ENCODE results near the gene ITGB1BP1.

The ITGB1BP1 gene

DNA sequence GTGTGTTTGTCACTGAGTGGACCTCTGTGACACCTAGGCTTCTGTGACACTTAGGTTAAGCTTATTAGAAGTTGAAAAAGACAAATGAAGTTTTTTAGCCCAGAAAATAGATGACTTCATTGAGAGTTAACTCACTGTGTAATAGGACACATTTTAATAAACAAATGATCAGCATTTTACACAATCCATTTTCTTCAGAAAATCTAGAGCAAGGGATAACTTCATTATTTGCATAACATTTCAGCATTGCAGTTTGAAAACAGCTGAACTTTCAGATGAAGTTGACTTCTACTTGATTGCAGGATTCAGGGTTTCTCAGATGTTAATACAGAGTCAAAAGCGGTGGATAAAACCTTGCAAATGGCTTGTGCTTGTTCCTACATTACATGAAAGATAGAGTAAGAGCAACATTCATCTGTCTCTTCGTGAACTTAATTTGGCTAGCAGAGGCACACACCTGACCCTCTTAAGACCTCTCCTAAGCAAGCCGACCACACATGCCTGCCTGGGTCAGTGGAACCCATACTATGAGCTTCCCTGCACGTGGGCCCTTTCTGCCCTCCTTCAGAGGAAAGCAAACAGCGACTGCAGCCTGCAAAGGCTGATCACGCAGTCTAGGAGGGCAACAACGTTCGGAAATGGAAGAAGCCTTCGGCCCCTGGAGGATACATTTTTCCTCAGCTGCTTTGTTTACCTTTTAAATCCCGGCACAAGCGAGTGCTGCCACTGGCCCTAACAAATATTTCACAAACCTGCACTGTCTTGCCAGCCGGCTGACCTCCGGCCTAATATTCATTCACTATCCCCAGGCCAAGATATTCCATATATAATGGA is 16.6 kb downstream of the ITGB1BP1 start:
- TF ChIP-seq YY1 (IDR thresholded peaks at IDR 0.05; ENCODE audit: insufficient read depth, insufficient read length) = no peak
- no peak for TF ChIP-seq ZNF274 (IDR thresholded peaks at IDR 0.05; ENCODE audit: low read depth, low read length)
- no peak for TF ChIP-seq SUZ12 (IDR thresholded peaks at IDR 0.05; ENCODE audit: extremely low read depth, insufficient read depth, insufficient read length)
- no peak for DNase-seq (ENCODE audit: low read depth, low spot score)
- no peak overlapping the region for H3K4me3 ChIP-seq (ENCODE audit: insufficient read length, low read depth)
- no peaks in the 10 kb centered on the region for H3K4me1 ChIP-seq (ENCODE audit: insufficient read depth, insufficient read length)
- H3K27me3 ChIP-seq (ENCODE audit: insufficient read depth, insufficient read length) = no peaks in the 10 kb centered on the region
- H3K9me3 ChIP-seq (ENCODE audit: insufficient read depth, low read length) = no peaks in the 10 kb centered on the region
- peaks cover 45% of the 10 kb centered on the region for H3K36me3 ChIP-seq (ENCODE audit: insufficient read depth, insufficient read length, low read length)
- H3K9ac ChIP-seq (ENCODE audit: insufficient read length, low read depth) = no peak overlapping the region

DNA sequence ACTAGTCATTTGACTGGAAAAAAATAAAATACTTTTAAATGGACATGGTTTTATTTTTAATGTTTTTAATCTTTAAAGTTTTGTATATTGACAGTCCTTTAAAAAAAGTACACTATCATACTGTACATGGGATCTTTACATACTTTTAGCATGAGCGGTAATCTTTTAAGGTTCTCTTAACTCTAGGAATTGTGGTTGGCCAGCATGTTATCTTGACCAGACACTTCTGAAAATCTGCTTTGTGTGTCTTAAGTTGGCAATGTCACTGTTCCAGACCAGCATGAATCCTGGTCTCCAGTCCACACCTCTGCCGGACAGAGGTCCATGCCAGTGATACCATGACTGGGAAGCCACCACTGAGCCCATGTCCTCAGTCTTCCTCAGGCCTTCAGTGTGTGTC is 17.7 kb downstream of the ITGB1BP1 start:
- Histone ChIP-seq H3K4me3 (ENCODE audit: insufficient read length, low read depth) (no peak overlapping the region), H3K9ac (ENCODE audit: insufficient read length, low read depth) (no peak overlapping the region), H3K4me1 (ENCODE audit: insufficient read depth, insufficient read length) (no peaks in the 10 kb centered on the region), H3K27me3 (ENCODE audit: insufficient read depth, insufficient read length) (no peaks in the 10 kb centered on the region), H3K36me3 (ENCODE audit: insufficient read depth, insufficient read length, low read length) (peaks cover 43% of the 10 kb centered on the region), H3K9me3 (ENCODE audit: insufficient read depth, low read length) (no peaks in the 10 kb centered on the region)
- no peak for DNase-seq (ENCODE audit: low read depth, low spot score)
- TF ChIP-seq YY1 (IDR thresholded peaks at IDR 0.05; ENCODE audit: insufficient read depth, insufficient read length) (no peak), SUZ12 (IDR thresholded peaks at IDR 0.05; ENCODE audit: extremely low read depth, insufficient read depth, insufficient read length) (no peak), ZNF274 (IDR thresholded peaks at IDR 0.05; ENCODE audit: low read depth, low read length) (no peak)

DNA sequence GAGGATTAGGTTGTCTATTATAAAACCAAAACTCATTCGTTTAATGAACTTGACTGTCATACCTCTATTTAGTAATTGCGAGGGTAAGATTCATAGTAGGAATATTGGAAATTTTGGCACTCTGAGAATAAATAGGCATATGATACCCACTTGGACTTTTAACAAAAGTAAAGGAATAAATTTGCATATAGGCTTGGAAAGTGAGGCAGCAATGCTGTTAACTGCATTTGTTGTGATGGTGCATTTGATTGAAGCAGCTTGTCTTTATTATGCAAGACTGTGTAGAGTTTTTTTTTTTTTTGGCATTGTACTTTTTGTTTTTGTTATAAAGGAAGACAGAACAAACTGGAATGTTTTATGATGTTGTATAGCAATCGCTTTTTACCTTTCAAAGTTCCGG is 18.9 kb downstream of the ITGB1BP1 start:
- no peaks in the 10 kb centered on the region for H3K9me3 ChIP-seq (ENCODE audit: insufficient read depth, low read length)
- no peak for DNase-seq (ENCODE audit: low read depth, low spot score)
- no peaks in the 10 kb centered on the region for H3K4me1 ChIP-seq (ENCODE audit: insufficient read depth, insufficient read length)
- H3K36me3 ChIP-seq (ENCODE audit: insufficient read depth, insufficient read length, low read length) = peaks cover 42% of the 10 kb centered on the region
- H3K27me3 ChIP-seq (ENCODE audit: insufficient read depth, insufficient read length) = no peaks in the 10 kb centered on the region
- TF ChIP-seq YY1 (IDR thresholded peaks at IDR 0.05; ENCODE audit: insufficient read depth, insufficient read length) = no peak
- no peak for TF ChIP-seq ZNF274 (IDR thresholded peaks at IDR 0.05; ENCODE audit: low read depth, low read length)
- TF ChIP-seq SUZ12 (IDR thresholded peaks at IDR 0.05; ENCODE audit: extremely low read depth, insufficient read depth, insufficient read length) = no peak
- no peak overlapping the region for H3K9ac ChIP-seq (ENCODE audit: insufficient read length, low read depth)
- H3K4me3 ChIP-seq (ENCODE audit: insufficient read length, low read depth) = no peak overlapping the region

DNA sequence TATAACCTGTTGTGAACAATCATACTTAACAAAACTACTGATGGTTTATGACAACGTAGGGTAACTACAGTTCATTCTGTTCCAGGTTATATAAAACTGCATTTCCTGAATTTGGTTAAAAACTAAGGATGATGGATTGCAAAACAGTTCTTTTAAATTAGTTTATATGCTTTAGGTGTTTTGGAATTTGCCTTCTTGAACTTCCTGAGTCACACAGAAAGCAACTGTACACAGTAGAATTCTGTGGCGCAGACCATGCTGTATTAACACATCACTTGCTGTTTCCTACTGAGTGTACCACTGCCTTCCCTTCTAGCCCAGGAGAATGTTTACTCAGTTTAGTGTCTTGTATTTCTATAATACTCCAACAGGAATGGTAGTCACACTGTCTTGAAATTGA is 19.4 kb downstream of the ITGB1BP1 start:
- Histone ChIP-seq H3K9ac (ENCODE audit: insufficient read length, low read depth) (no peak overlapping the region), H3K9me3 (ENCODE audit: insufficient read depth, low read length) (no peaks in the 10 kb centered on the region), H3K4me1 (ENCODE audit: insufficient read depth, insufficient read length) (no peaks in the 10 kb centered on the region), H3K36me3 (ENCODE audit: insufficient read depth, insufficient read length, low read length) (peaks cover 39% of the 10 kb centered on the region), H3K4me3 (ENCODE audit: insufficient read length, low read depth) (no peak overlapping the region), H3K27me3 (ENCODE audit: insufficient read depth, insufficient read length) (no peaks in the 10 kb centered on the region)
- TF ChIP-seq SUZ12 (IDR thresholded peaks at IDR 0.05; ENCODE audit: extremely low read depth, insufficient read depth, insufficient read length) (no peak), ZNF274 (IDR thresholded peaks at IDR 0.05; ENCODE audit: low read depth, low read length) (no peak), YY1 (IDR thresholded peaks at IDR 0.05; ENCODE audit: insufficient read depth, insufficient read length) (no peak)
- no peak for DNase-seq (ENCODE audit: low read depth, low spot score)

DNA sequence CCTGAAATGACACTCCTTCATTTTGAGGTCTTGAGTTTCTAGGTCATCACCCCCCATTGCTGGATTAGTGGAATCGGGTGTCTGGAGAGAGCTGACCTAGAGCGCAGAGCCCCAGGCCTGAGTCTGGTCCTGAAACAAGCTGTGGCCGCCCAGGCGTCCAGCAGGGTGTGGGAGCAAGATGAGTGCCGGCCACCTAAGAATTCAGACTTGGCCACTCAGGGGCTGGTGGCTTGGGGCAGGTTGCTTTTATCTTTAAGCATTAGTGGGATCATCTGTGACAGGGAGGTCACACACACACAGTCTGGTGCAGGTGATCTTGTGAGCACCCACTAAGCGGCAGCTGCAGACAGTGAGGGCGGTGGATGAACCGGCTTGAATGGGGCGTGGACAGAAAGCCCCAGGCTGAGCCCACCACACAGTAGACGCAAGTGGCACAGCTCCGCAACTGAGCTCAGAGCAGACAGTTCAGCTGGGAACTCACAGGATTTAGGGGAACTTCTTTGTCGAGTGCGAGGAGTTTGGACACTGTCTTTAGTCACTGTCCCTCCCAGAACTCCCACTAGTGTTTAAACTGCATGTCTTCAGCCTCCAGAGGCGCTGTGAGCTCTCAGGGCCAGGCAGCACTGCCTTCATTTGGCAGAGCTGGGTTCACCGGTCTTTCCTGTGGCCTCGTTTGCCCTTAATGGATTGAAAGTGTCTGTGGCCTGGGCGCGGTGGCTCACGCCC is 21.5 kb downstream of the ITGB1BP1 start:
- Histone ChIP-seq H3K36me3 (ENCODE audit: insufficient read depth, insufficient read length, low read length) (peaks cover 19% of the 10 kb centered on the region), H3K9ac (ENCODE audit: insufficient read length, low read depth) (no peak overlapping the region), H3K4me3 (ENCODE audit: insufficient read length, low read depth) (no peak overlapping the region), H3K27me3 (ENCODE audit: insufficient read depth, insufficient read length) (no peaks in the 10 kb centered on the region), H3K9me3 (ENCODE audit: insufficient read depth, low read length) (no peaks in the 10 kb centered on the region), H3K4me1 (ENCODE audit: insufficient read depth, insufficient read length) (no peaks in the 10 kb centered on the region)
- no peak for TF ChIP-seq YY1 (IDR thresholded peaks at IDR 0.05; ENCODE audit: insufficient read depth, insufficient read length)
- DNase-seq (ENCODE audit: low read depth, low spot score) = no peak

DNA sequence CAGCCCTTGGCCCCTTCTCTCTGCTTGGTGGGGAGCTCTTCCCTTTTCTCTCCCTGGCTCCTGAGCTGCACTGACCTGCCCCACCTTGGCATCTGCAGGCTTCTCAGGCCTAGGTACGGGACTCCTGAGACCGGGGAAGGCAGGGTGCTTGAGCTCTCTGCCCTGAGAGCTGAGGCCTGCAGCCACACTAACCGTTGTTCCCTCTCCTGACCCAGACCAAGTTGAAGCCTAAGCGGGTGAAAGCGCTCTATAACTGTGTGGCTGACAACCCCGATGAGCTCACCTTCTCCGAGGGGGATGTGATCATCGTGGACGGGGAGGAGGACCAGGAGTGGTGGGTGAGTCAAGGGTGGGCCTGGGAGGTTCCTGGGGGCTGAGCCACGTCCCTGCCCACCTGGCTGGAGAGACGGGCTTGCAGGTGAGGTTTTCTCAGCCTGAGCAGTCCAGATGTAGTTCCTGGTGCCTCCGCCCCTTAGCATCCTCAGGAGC is 22.2 kb downstream of the ITGB1BP1 start:
- no peak for TF ChIP-seq ZNF274 (IDR thresholded peaks at IDR 0.05; ENCODE audit: low read depth, low read length)
- no peak for TF ChIP-seq YY1 (IDR thresholded peaks at IDR 0.05; ENCODE audit: insufficient read depth, insufficient read length)
- TF ChIP-seq SUZ12 (IDR thresholded peaks at IDR 0.05; ENCODE audit: extremely low read depth, insufficient read depth, insufficient read length) = no peak
- Histone ChIP-seq H3K9me3 (ENCODE audit: insufficient read depth, low read length) (no peaks in the 10 kb centered on the region), H3K9ac (ENCODE audit: insufficient read length, low read depth) (no peak overlapping the region), H3K27me3 (ENCODE audit: insufficient read depth, insufficient read length) (no peaks in the 10 kb centered on the region), H3K4me3 (ENCODE audit: insufficient read length, low read depth) (no peak overlapping the region), H3K36me3 (ENCODE audit: insufficient read depth, insufficient read length, low read length) (peaks cover 15% of the 10 kb centered on the region), H3K4me1 (ENCODE audit: insufficient read depth, insufficient read length) (no peaks in the 10 kb centered on the region)
- no peak for DNase-seq (ENCODE audit: low read depth, low spot score)
